Liver (tissue), 9 donors: ENCODE measurements around the gene DSCAM. TPM values are rescaled to one million over a fixed set of nuclear protein-coding genes. Genes with fewer than 3 reads are reported as not detected.

Source experiments
- DNase-seq: peaks from one replicate; pipeline ENCODE4 v3.0.0-alpha.2; 2017; ENCODE audit warnings: low spot score
- H3K27ac ChIP-seq, 2 donors: one replicate each; pipeline ENCODE4 v1.7.0; 2013; ENCODE audit warnings: inconsistent platforms in 2 of 2, low read length in 2 of 2, control low read depth in 1 of 2, low read depth in 1 of 2, mild to moderate bottlenecking in 1 of 2
- H3K27me3 ChIP-seq, 4 donors: one replicate each; pipeline versions ENCODE4 v1.6.1 to v1.7.0; 2013; ENCODE audit warnings: low read length in 3 of 4, inconsistent platforms in 1 of 4, mild to moderate bottlenecking in 1 of 4, moderate library complexity in 1 of 4; ENCODE audit not compliant: control insufficient read depth in 4 of 4, insufficient read depth in 4 of 4
- H3K36me3 ChIP-seq, 4 donors: one replicate each; pipeline versions ENCODE4 v1.6.1 to v1.7.0; 2013; ENCODE audit warnings: low read length in 3 of 4, mild to moderate bottlenecking in 3 of 4, low read depth in 1 of 4, moderate library complexity in 1 of 4; ENCODE audit not compliant: control insufficient read depth in 4 of 4, insufficient read depth in 3 of 4
- H3K4me1 ChIP-seq, 4 donors: one replicate each; pipeline versions ENCODE4 v1.6.1 to v1.7.0; 2013; ENCODE audit warnings: low read length in 3 of 4, mild to moderate bottlenecking in 3 of 4, moderate library complexity in 1 of 4; ENCODE audit not compliant: control insufficient read depth in 4 of 4, insufficient read depth in 4 of 4
- H3K4me3 ChIP-seq, 3 donors: one replicate each; pipeline versions ENCODE4 v1.6.1 to v1.7.0; 2013; ENCODE audit warnings: low read length in 3 of 3, control low read depth in 1 of 3, low read depth in 1 of 3, mild to moderate bottlenecking in 1 of 3
- H3K9ac ChIP-seq, 2 donors: one replicate each; pipeline ENCODE4 v1.7.0; 2013; ENCODE audit warnings: low read length in 2 of 2, mild to moderate bottlenecking in 2 of 2, moderate library complexity in 2 of 2, control low read depth in 1 of 2, low read depth in 1 of 2
- H3K9me3 ChIP-seq, 4 donors: one replicate each; pipeline versions ENCODE4 v1.6.1 to v1.7.0; 2013; ENCODE audit warnings: low read length in 3 of 4; ENCODE audit not compliant: control insufficient read depth in 4 of 4
- EGR1 ChIP-seq, 2 donors: IDR thresholded peaks; 2 replicates each; pipeline ENCODE4 v1.6.1; 2016 to 2018; ENCODE audit warnings: antibody characterized with exemption in 2 of 2, low read depth in 2 of 2
- FOXA1 ChIP-seq: IDR thresholded peaks from 2 replicates; pipeline ENCODE4 v1.6.1; 2016; ENCODE audit warnings: antibody characterized with exemption
- FOXA2 ChIP-seq: IDR thresholded peaks from 2 replicates; pipeline ENCODE4 v1.6.1; 2016; ENCODE audit warnings: antibody characterized with exemption
- GABPA ChIP-seq, 2 donors: IDR thresholded peaks in 1 of 2; conservative IDR thresholded peaks in 1 of 2; 2 replicates each; pipeline ENCODE4 v1.6.1; 2016; ENCODE audit warnings: antibody characterized with exemption in 2 of 2, mild to moderate bottlenecking in 1 of 2, moderate library complexity in 1 of 2
- HNF4G ChIP-seq: IDR thresholded peaks from 2 replicates; pipeline ENCODE4 v1.6.1; 2016; ENCODE audit warnings: antibody characterized with exemption
- JUND ChIP-seq, 2 donors: IDR thresholded peaks; 2 replicates each; pipeline ENCODE4 v1.6.1; 2016; ENCODE audit warnings: antibody characterized with exemption in 2 of 2
- NR2F2 ChIP-seq: IDR thresholded peaks from 2 replicates; pipeline ENCODE4 v1.6.1; 2016; ENCODE audit warnings: antibody characterized with exemption
- RAD21 ChIP-seq, 2 donors: IDR thresholded peaks; 2 replicates each; pipeline ENCODE4 v1.6.1; 2016; ENCODE audit warnings: antibody characterized with exemption in 2 of 2, mild to moderate bottlenecking in 2 of 2
- RXRA ChIP-seq, 2 donors: IDR thresholded peaks; 2 replicates each; pipeline ENCODE4 v1.6.1; 2017 to 2018; ENCODE audit warnings: antibody characterized with exemption in 2 of 2, mild to moderate bottlenecking in 1 of 2
- SP1 ChIP-seq: IDR thresholded peaks from 2 replicates; pipeline ENCODE4 v1.6.1; 2018; ENCODE audit warnings: antibody characterized with exemption, mild to moderate bottlenecking
- TAF1 ChIP-seq: conservative IDR thresholded peaks from 2 replicates; pipeline ENCODE4 v1.6.1; 2016; ENCODE audit warnings: antibody characterized with exemption, mild to moderate bottlenecking
- YY1 ChIP-seq: IDR thresholded peaks from 2 replicates; pipeline ENCODE4 v1.6.1; 2016; ENCODE audit warnings: antibody characterized with exemption, mild to moderate bottlenecking
- WGBS: extraction: QIAGEN DNeasy Blood & Tissue Kit; methylation state at CpG from one replicate; pipeline ENCODE4 v1.1.7; 2013; 5-methylcytosine and 5-hydroxymethylcytosine counted together
- polyA plus RNA-seq, 2 donors: library from polyadenylated mRNA; stranded (reverse) in 1 of 2; unstranded in 1 of 2; fragments of 200-250 nt in 1 of 2; fragments of >200 nt in 1 of 2; fragmentation: Nextera tagmentation in 1 of 2; extraction: Ambion mirVana in 1 of 2; gene quantifications; one replicate each; pipeline versions ENCODE4 v1.2.1 to v1.2.3, GENCODE V29; 2013 to 2015
- total RNA-seq, 2 donors: library from RNA; depleted of rRNA; stranded (reverse); fragments of >200 nt; gene quantifications; one replicate each; pipeline ENCODE4 v1.2.3, GENCODE V29; 2014
- TF ChIP-seq, protein P1 (sequence below): IDR thresholded peaks from 2 replicates; pipeline ENCODE4 v1.6.1; 2016; ENCODE audit warnings: antibody characterized with exemption
- TF ChIP-seq, protein P2 (sequence below): IDR thresholded peaks from 2 replicates; pipeline ENCODE4 v1.6.1; 2016; ENCODE audit warnings: antibody characterized with exemption
- TF ChIP-seq, protein P3 (sequence below): fragments of 150-350 bp; IDR thresholded peaks from 2 replicates; pipeline ENCODE4 v1.5.1; 2017; ENCODE audit warnings: improper control_type of control experiment, low read depth, low read length; ENCODE audit not compliant: missing input control
- TF ChIP-seq, protein P4 (sequence below): IDR thresholded peaks from 2 replicates; pipeline ENCODE4 v1.6.1; 2016; ENCODE audit warnings: antibody characterized with exemption
- TF ChIP-seq, protein P5 (sequence below): IDR thresholded peaks from 2 replicates; pipeline ENCODE4 v1.6.1; 2016; ENCODE audit warnings: antibody characterized with exemption, mild to moderate bottlenecking
- donor health status: healthy.
- donor health status: healthy.
- donor health status: healthy.
- donor health status: healthy.
- donor health status: healthy.

The DSCAM gene
- total and polyA plus RNA-seq, 4 donors, result 0.02 to 0.23 (median 0.10) TPM

DNA sequence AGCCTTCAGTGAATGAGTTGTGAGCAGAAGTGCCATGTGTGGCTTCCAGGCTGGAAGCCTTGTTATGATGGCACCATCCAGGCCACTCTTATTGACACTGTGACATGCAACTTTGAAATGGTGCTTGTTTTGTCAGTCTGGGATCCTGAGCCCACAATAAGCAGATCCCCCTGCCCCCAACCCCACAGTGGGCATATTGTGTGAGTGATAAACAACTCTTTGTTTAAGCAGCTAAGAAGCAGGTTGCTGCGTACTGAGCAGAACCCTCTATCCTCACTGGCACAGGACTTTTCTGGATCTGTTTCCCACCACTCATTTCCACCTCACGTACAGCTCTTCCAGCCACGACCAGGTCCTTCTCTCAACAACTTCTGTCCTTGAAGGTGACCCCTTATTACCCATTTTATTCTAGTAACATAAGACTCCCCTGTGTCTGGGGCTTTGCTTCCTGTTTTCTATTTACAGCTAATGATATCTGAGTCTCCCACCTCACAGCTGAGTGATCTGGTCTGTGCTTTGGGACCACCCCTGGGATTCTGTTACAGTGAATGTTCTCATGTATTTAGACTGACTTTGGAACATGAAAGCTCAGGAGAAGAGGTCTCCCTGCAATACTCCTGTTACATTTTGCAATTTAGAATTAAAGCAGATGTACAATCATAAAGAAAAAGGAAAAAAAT is 604.2 kb downstream of the DSCAM start:
- Histone ChIP-seq H3K4me3 (no peak overlapping the region), H3K36me3 (no peaks in the 10 kb centered on the region), H3K27ac (no peak overlapping the region), H3K9me3 (peaks cover 0 to 6% (median 0%) of the 10 kb centered on the region in 4 donors), H3K27me3 (peaks cover 0 to 4% (median 0%) of the 10 kb centered on the region in 4 donors), H3K9ac (no peak overlapping the region), H3K4me1 (no peaks in the 10 kb centered on the region)
- DNase-seq, result no peak
- no peak for TF ChIP-seq HNF4G
- TF ChIP-seq, protein P1, sequence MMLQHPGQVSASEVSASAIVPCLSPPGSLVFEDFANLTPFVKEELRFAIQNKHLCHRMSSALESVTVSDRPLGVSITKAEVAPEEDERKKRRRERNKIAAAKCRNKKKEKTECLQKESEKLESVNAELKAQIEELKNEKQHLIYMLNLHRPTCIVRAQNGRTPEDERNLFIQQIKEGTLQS, result no peak
- no peak for TF ChIP-seq JUND (IDR thresholded peaks at IDR 0.05)
- no peak for TF ChIP-seq SP1
- no peak for TF ChIP-seq GABPA (IDR thresholded peaks at IDR 0.05 in 1 of 2, conservative IDR thresholded peaks at IDR 0.05 in 1 of 2)
- no peak for TF ChIP-seq TAF1
- TF ChIP-seq, protein P2, sequence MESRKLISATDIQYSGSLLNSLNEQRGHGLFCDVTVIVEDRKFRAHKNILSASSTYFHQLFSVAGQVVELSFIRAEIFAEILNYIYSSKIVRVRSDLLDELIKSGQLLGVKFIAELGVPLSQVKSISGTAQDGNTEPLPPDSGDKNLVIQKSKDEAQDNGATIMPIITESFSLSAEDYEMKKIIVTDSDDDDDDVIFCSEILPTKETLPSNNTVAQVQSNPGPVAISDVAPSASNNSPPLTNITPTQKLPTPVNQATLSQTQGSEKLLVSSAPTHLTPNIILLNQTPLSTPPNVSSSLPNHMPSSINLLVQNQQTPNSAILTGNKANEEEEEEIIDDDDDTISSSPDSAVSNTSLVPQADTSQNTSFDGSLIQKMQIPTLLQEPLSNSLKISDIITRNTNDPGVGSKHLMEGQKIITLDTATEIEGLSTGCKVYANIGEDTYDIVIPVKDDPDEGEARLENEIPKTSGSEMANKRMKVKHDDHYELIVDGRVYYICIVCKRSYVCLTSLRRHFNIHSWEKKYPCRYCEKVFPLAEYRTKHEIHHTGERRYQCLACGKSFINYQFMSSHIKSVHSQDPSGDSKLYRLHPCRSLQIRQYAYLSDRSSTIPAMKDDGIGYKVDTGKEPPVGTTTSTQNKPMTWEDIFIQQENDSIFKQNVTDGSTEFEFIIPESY, result no peak
- TF ChIP-seq NR2F2, result no peak
- TF ChIP-seq FOXA2, result no peak
- no peak for TF ChIP-seq RAD21 (IDR thresholded peaks at IDR 0.05)
- TF ChIP-seq YY1, result no peak
- TF ChIP-seq FOXA1, result no peak
- TF ChIP-seq, protein P3, sequence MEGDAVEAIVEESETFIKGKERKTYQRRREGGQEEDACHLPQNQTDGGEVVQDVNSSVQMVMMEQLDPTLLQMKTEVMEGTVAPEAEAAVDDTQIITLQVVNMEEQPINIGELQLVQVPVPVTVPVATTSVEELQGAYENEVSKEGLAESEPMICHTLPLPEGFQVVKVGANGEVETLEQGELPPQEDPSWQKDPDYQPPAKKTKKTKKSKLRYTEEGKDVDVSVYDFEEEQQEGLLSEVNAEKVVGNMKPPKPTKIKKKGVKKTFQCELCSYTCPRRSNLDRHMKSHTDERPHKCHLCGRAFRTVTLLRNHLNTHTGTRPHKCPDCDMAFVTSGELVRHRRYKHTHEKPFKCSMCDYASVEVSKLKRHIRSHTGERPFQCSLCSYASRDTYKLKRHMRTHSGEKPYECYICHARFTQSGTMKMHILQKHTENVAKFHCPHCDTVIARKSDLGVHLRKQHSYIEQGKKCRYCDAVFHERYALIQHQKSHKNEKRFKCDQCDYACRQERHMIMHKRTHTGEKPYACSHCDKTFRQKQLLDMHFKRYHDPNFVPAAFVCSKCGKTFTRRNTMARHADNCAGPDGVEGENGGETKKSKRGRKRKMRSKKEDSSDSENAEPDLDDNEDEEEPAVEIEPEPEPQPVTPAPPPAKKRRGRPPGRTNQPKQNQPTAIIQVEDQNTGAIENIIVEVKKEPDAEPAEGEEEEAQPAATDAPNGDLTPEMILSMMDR, result no peak
- WGBS, result 64% methylated on average over 3 of the region's 3 CpGs

DNA sequence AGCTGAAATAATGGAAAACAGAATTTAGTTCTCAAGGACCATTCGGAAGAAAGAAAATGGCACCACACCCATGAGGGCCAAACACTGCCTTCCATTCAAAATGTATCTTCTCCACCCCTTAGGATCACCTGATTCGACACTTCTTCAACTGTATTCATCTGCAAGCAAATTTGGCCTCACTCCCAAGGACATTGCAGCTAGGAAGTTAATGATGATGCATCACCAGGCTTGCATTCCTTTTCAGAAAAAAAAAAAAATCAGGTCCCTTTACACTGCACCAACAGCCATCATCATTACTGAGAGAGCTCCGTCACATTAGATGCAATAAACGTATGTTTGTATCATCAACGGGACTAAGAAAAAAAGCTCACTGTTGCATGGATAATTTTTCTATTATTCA is 611.4 kb downstream of the DSCAM start:
- Histone ChIP-seq H3K27ac (no peak overlapping the region), H3K27me3 (peaks cover 0 to 4% (median 0%) of the 10 kb centered on the region in 4 donors), H3K4me1 (no peaks in the 10 kb centered on the region), H3K9ac (no peak overlapping the region), H3K4me3 (no peak overlapping the region), H3K9me3 (peaks cover 0 to 4% (median 0%) of the 10 kb centered on the region in 4 donors), H3K36me3 (no peaks in the 10 kb centered on the region)
- no peak for TF ChIP-seq JUND (IDR thresholded peaks at IDR 0.05)
- TF ChIP-seq, protein P4, sequence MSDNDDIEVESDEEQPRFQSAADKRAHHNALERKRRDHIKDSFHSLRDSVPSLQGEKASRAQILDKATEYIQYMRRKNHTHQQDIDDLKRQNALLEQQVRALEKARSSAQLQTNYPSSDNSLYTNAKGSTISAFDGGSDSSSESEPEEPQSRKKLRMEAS, result no peak
- no peak for TF ChIP-seq RXRA (IDR thresholded peaks at IDR 0.05)
- TF ChIP-seq EGR1 (IDR thresholded peaks at IDR 0.05; ENCODE audit: low read depth in 2 of 2), result no peak
- TF ChIP-seq, protein P5, sequence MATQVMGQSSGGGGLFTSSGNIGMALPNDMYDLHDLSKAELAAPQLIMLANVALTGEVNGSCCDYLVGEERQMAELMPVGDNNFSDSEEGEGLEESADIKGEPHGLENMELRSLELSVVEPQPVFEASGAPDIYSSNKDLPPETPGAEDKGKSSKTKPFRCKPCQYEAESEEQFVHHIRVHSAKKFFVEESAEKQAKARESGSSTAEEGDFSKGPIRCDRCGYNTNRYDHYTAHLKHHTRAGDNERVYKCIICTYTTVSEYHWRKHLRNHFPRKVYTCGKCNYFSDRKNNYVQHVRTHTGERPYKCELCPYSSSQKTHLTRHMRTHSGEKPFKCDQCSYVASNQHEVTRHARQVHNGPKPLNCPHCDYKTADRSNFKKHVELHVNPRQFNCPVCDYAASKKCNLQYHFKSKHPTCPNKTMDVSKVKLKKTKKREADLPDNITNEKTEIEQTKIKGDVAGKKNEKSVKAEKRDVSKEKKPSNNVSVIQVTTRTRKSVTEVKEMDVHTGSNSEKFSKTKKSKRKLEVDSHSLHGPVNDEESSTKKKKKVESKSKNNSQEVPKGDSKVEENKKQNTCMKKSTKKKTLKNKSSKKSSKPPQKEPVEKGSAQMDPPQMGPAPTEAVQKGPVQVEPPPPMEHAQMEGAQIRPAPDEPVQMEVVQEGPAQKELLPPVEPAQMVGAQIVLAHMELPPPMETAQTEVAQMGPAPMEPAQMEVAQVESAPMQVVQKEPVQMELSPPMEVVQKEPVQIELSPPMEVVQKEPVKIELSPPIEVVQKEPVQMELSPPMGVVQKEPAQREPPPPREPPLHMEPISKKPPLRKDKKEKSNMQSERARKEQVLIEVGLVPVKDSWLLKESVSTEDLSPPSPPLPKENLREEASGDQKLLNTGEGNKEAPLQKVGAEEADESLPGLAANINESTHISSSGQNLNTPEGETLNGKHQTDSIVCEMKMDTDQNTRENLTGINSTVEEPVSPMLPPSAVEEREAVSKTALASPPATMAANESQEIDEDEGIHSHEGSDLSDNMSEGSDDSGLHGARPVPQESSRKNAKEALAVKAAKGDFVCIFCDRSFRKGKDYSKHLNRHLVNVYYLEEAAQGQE, result no peak
- TF ChIP-seq, protein P2, result no peak
- no peak for TF ChIP-seq YY1
- WGBS, result 79% methylated on average over 5 of the region's 5 CpGs
- no peak for DNase-seq
